Mucosa of rectum (tissue), 2 donors: ENCODE measurements around the gene SBF1.

Experiments
- H3K27ac ChIP-seq, 2 donors: one replicate each; pipeline ENCODE4 v1.7.0; 2013; ENCODE audit warnings: inconsistent platforms in 2 of 2, low read depth in 2 of 2, low read length in 2 of 2
- H3K27me3 ChIP-seq, 2 donors: one replicate each; pipeline ENCODE4 v1.7.0; 2013; ENCODE audit warnings: low read length in 2 of 2; ENCODE audit not compliant: control insufficient read depth in 2 of 2, insufficient read depth in 2 of 2
- H3K36me3 ChIP-seq, 2 donors: one replicate each; pipeline ENCODE4 v1.7.0; 2013; ENCODE audit warnings: low read length in 2 of 2; ENCODE audit not compliant: control insufficient read depth in 2 of 2, insufficient read depth in 2 of 2
- H3K4me1 ChIP-seq, 2 donors: one replicate each; pipeline ENCODE4 v1.7.0; 2013; ENCODE audit warnings: low read length in 2 of 2, mild to moderate bottlenecking in 1 of 2; ENCODE audit not compliant: control insufficient read depth in 2 of 2, insufficient read depth in 2 of 2
- H3K4me3 ChIP-seq, 2 donors: one replicate each; pipeline ENCODE4 v1.7.0; 2013; ENCODE audit warnings: low read length in 2 of 2
- H3K9ac ChIP-seq, 2 donors: one replicate each; pipeline ENCODE4 v1.7.0; 2013; ENCODE audit warnings: low read length in 2 of 2, low read depth in 1 of 2, mild to moderate bottlenecking in 1 of 2
- H3K9me3 ChIP-seq, 2 donors: one replicate each; pipeline ENCODE4 v1.7.0; 2013; ENCODE audit warnings: low read length in 2 of 2; ENCODE audit not compliant: control insufficient read depth in 2 of 2
- donor health status: healthy.
- donor health status: Normal muscosa, but diverticular disease.

The SBF1 gene

DNA sequence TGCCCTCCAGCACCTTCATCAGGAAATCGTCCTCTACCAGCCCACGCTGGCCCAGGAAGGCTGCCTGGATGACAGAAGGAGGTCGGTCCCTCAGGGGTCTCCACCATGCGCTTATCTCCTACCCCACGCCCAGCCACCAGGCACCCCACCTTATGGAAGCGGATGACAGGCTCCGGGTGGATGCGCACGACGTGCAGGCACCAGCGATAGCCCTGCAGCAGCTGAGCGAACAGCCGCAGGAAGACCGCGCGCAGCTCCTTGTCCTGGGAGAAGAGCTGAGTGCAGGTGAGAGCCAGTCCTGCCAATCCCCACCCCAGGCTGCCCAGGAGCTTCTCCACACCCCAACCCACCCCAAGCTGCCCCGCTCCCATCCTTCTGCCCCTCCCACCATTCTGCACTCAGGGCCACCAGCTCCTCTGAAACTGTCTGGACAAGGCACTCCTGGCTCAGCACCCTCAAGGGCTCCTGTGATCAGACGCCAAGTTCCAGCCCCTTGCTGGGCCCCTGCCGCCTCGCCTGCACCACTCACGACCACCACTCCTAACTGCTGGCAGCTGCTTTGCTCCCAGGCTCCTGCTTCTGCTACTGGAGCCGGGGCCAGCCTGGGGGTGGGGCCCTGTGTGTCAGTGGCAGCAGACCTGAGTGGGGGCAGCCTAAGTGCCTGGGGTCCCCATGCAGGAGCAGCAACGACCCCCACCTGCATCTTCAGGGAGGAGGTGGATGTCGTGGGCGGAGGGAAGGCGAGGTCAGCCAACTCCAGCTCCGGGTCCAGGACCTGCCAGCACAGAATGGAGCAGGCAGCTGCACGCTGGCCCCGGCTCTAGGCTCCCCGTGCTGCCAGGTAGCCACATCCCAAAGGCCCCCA lies 9.5 kb downstream of the SBF1 start:
- H3K4me3 ChIP-seq, result no peak overlapping the region
- no peak overlapping the region for H3K27ac ChIP-seq
- no peaks in the 10 kb centered on the region for H3K27me3 ChIP-seq
- peaks cover 68 to 70% of the 10 kb centered on the region in 2 donors for H3K36me3 ChIP-seq
- H3K9ac ChIP-seq, result no peak overlapping the region
- H3K9me3 ChIP-seq, result no peaks in the 10 kb centered on the region
- H3K4me1 ChIP-seq, result peaks cover 15 to 17% of the 10 kb centered on the region in 2 donors

DNA sequence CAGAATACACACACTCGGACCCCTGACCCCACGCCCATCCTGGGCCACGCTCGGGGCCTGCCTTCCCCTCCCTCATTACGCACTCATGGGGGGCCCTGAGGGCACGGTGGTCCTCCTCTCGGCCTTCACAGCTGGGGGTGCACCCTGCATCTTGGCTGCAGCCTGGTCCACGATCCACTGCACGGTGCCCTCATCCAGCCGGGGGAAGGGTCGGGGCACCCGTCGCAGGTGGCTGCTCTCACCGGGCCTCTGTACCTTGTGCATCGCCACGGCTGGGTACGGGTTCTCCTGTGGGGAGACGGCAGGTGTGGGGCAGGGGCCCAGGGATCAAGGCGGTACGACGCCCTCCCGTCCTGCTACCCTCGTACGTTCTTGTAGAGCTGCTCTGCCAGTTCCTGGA lies 10.4 kb downstream of the SBF1 start:
- Histone ChIP-seq H3K27ac (no peak overlapping the region), H3K4me3 (no peak overlapping the region), H3K9ac (no peak overlapping the region), H3K9me3 (no peaks in the 10 kb centered on the region), H3K36me3 (peaks cover 75 to 76% of the 10 kb centered on the region in 2 donors), H3K4me1 (peaks cover 7 to 10% of the 10 kb centered on the region in 2 donors), H3K27me3 (no peaks in the 10 kb centered on the region)

DNA sequence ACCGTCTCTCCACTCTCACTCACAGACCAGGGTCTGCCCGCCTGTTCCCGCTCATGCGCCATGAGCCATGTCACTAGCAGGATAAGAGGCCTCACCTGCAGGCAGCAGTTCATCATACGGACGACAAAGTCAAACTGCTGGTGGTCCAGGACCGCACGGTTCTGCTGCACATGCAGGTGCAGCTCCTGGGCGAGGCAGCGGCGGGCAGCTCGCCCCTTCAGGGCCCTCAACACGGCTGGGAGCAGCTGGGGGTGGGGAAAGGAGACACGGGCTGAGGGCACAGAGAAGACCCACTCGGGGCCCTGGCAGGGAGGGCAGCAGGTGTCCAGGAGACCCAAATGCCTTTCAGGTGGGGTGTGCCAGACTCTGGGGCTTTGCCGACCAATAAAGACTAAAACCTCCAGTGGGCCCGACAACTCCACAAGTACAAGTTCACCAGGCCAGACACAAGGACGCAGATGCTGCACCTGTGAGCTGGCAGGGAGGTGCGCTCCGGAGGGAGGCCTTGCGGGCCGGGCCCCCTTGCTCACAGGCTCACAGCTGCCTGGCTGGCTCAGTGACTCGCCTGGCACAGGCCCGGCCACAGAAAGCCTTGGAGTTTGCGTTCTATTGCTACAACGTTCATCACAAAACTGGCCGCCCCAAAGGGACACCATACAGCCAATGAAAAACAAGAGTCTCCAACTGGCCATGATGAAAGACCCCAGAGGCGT lies 11.5 kb downstream of the SBF1 start:
- Histone ChIP-seq H3K36me3 (peaks cover 85 to 86% of the 10 kb centered on the region in 2 donors), H3K4me3 (no peak overlapping the region), H3K27me3 (no peaks in the 10 kb centered on the region)

DNA sequence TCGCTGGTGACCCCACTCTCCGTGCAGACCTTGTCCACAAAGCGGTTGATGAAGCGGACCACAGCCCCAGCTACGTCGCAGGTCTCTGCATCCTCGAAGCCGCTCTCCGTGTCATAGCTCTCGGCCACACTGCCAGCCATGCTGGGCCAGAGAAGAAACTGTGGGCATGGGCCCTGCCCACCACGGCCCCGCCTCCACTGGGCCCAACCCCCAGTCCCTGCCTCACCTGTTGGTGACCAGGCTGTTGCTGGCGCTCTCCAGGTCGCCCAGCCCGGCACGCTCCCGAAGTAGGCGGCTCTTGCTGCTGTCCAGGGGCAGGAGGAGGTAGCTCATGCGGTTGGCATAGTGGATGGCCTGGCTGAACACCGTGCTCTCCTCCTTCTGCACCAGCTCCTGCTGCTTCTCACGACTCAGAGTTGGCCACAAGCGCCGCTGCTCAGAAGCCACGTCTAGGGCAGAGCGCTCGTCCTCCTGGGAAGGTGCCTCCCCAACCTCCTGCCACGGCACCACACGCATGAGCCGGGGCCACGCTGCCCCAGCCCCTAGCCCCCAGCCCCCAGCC lies 12.8 kb downstream of the SBF1 start:
- H3K27me3 ChIP-seq, result no peaks in the 10 kb centered on the region
- no peaks in the 10 kb centered on the region for H3K9me3 ChIP-seq
- H3K9ac ChIP-seq, result no peak overlapping the region
- no peak overlapping the region for H3K4me3 ChIP-seq
- peaks cover 87 to 90% of the 10 kb centered on the region in 2 donors for H3K36me3 ChIP-seq
- H3K4me1 ChIP-seq, result no peaks in the 10 kb centered on the region
- H3K27ac ChIP-seq, result no peak overlapping the region

More for the DNA sequence above, 11.5 kb downstream of the SBF1 start:
- no peak overlapping the region for H3K9ac ChIP-seq
- no peak overlapping the region for H3K27ac ChIP-seq
- no peaks in the 10 kb centered on the region for H3K9me3 ChIP-seq
- no peaks in the 10 kb centered on the region for H3K4me1 ChIP-seq

DNA sequence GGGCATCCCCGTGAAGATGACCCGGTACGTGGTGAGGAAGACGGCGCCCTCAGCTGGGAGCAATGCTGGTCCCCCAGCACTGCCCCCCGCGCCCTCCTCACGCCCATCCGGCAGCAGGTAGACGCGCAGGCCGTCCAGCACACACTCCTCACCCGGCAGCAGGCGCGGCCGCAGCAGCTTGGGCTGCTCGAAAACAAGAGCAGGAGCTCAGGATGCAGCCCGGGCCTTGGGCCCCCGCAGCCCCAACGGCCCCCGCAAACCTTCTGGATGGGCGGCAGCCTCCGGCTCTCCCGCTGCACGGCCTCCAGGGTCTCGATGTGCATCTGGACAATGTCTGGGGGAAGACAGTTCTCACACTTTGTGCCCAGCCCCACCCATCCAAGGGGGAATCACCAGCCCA lies 13.3 kb downstream of the SBF1 start:
- peaks cover 86 to 87% of the 10 kb centered on the region in 2 donors for H3K36me3 ChIP-seq
- H3K4me1 ChIP-seq, result no peaks in the 10 kb centered on the region
- H3K9me3 ChIP-seq, result no peaks in the 10 kb centered on the region
- H3K4me3 ChIP-seq, result no peak overlapping the region
- no peak overlapping the region for H3K9ac ChIP-seq
- H3K27me3 ChIP-seq, result no peaks in the 10 kb centered on the region
- no peak overlapping the region for H3K27ac ChIP-seq

DNA sequence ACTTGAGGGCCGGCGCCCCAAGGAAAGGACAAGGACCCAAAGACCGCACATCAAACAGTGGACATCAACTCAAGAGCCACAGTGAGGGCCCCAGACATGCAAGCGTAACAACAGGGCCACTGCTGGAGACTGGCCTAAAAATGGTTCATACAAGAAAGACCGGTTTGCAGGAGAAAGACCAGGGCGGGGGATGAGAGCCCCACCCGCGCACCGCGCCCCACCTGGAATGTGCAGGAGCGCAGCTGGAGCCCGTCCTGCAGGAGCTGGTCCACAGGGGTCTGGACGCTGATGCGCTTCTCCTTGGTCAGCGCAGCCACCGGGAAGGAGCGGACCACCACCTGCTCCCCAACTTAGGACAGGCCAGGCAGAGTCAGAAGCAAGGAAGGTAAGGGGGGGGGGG lies 13.9 kb downstream of the SBF1 start:
- Histone ChIP-seq H3K36me3 (peaks cover 82 to 84% of the 10 kb centered on the region in 2 donors), H3K27me3 (no peaks in the 10 kb centered on the region), H3K27ac (no peak overlapping the region), H3K4me1 (no peaks in the 10 kb centered on the region), H3K4me3 (no peak overlapping the region), H3K9me3 (no peaks in the 10 kb centered on the region), H3K9ac (no peak overlapping the region)

DNA sequence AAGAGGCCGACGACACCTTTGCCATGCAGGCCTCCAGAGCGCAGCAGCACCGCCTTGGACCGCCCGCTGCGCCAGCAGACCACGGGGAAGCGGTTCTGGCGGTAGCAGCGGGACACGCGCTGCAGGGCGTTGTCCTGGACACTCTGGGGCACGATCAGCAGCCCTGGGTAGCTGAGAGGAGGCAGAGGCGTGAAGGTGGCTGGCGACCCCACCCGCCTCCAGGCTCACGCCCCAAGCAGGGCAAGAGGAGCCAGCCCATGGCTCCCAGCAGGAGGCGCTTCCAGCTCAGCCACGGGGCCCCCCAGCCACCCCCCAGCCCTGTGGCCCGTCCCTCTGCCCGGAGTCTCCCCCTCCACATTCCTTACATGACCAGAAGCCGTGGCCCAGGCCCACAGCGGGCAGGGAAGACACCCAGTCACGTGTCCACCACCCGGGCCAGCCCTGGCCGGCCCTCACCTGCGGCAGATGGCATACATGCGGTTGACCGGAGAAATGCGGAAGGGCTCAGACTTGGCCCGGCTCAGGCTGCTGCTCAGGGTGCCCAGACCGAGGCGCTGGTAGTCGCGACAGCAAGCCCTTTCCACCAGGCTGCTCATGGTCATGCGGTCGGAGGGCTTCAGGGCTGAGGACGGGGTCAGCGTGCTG lies 15.2 kb downstream of the SBF1 start:
- Histone ChIP-seq H3K27ac (no peak overlapping the region), H3K27me3 (no peaks in the 10 kb centered on the region), H3K4me1 (no peaks in the 10 kb centered on the region), H3K9ac (no peak overlapping the region), H3K36me3 (peaks cover 81 to 85% of the 10 kb centered on the region in 2 donors), H3K4me3 (no peak overlapping the region), H3K9me3 (no peaks in the 10 kb centered on the region)

DNA sequence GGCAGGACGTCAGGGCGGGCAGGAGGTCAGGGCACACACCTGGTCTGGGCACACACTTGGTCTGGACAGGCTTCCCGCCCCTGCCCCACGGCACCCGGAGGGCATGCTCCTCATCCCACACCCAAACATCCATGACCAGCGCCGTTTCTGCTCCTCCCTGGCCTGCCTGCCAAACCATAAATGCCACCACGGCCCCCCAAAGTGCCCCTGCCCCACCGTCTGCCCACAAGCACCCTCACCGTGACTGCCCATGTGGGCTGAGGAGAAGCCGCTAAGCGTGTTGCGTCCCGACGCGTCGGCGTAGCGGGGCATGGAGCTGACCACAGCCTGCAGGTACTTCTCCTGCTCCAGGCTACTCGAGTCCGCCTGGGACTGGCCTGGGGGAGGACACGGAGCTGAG lies 15.8 kb downstream of the SBF1 start:
- no peak overlapping the region for H3K27ac ChIP-seq
- peaks cover 81 to 84% of the 10 kb centered on the region in 2 donors for H3K36me3 ChIP-seq
- H3K4me3 ChIP-seq, result no peak overlapping the region
- no peak overlapping the region for H3K9ac ChIP-seq
- H3K9me3 ChIP-seq, result no peaks in the 10 kb centered on the region
- H3K27me3 ChIP-seq, result no peaks in the 10 kb centered on the region
- no peaks in the 10 kb centered on the region for H3K4me1 ChIP-seq

DNA sequence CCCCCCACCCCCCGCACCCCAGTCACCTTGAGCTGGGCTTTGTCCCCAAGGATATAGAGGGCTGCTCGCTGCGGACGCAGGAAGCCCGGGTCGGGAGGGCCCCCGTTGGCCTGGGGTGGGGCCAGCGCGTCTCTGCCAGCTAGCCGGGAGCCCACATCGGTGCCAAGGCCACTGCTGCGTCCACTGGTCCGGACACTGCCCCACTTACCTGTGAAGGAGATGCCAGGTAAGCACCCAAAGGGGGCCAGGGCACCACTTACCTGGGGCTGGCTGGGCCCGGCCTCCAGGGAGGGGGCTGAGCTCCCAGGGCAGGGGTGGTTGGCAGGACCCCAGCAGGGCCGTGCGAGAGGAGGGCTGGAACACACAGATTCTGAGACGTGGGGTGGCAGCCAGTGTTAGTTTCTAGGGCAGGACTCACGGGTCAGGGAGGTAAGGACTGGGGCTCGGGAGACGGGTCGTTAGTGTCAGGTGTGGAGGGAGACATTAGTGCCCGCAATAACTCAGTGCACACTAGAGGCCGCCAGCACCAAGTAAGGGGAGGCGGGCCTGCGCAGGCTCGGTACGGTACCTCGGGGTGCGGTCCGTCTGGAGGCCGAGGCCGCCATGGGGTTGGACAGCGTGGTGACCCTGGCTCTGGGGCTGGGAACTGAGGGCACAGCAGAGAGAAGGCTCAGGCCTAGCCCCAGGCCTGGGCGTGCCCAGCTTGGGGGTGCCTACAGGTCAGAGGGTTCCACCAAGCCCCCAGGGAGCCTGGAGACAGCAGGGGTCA lies 18.2 kb downstream of the SBF1 start:
- Histone ChIP-seq H3K4me1 (no peaks in the 10 kb centered on the region), H3K27ac (no peak overlapping the region), H3K36me3 (peaks cover 65 to 69% of the 10 kb centered on the region in 2 donors), H3K4me3 (no peak overlapping the region), H3K27me3 (no peaks in the 10 kb centered on the region), H3K9me3 (no peaks in the 10 kb centered on the region), H3K9ac (no peak overlapping the region)
